OCI-LY1 (cell line): Measurements from ENCODE around the gene DYRK1A.

Experiments used
- EZH2 ChIP-seq: fragments of 200-600 bp; sonication (generic), shearing (Covaris generic); IDR thresholded peaks from 2 replicates; pipeline ENCODE4 v1.8.0; 2017; ENCODE audit warnings: borderline replicate concordance, mixed run types, mild to moderate bottlenecking, antibody characterized with exemption, low read length, moderate library complexity, mixed read lengths
- TF ChIP-seq, protein P1 (sequence below): fragments of 200-600 bp; sonication (generic), shearing (Covaris generic); IDR thresholded peaks from 2 replicates; pipeline ENCODE4 v1.5.1; 2017; ENCODE audit warnings: mild to moderate bottlenecking, antibody characterized with exemption, low read length, moderate library complexity, mixed read lengths

DNA sequence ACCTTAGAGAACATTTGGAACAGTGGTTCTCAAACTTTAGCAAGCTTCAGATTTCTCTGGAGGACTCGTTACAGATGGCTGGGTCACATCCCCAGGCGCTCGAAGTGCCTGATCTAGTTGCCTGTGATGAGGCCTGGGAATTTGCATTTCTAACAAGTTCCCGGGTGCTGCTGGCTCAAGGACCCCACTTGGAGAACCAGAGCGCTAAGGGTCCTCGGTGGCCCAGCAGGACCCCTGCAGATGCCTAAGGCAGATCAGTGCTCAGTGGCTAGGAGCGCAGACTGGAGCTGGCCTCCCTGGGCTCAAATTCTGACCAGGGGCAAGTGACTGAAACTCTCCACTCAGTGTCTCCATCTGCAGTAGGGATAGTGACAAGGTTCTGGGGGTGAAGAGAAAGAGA is 208.2 kb downstream of the DYRK1A start:
- TF ChIP-seq, protein P1, sequence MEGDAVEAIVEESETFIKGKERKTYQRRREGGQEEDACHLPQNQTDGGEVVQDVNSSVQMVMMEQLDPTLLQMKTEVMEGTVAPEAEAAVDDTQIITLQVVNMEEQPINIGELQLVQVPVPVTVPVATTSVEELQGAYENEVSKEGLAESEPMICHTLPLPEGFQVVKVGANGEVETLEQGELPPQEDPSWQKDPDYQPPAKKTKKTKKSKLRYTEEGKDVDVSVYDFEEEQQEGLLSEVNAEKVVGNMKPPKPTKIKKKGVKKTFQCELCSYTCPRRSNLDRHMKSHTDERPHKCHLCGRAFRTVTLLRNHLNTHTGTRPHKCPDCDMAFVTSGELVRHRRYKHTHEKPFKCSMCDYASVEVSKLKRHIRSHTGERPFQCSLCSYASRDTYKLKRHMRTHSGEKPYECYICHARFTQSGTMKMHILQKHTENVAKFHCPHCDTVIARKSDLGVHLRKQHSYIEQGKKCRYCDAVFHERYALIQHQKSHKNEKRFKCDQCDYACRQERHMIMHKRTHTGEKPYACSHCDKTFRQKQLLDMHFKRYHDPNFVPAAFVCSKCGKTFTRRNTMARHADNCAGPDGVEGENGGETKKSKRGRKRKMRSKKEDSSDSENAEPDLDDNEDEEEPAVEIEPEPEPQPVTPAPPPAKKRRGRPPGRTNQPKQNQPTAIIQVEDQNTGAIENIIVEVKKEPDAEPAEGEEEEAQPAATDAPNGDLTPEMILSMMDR: no peak
- TF ChIP-seq EZH2: no peak
